CD4-positive, alpha-beta T cell treated with Interleukin-6 for 4 hours (primary cell): ENCODE results near the gene ZBBX.
A peak's percentile ranks its signal among the peaks of the same experiment; 100 is the strongest.
"Not testable (repeated sequence)": the region's sequence is repeated elsewhere in the genome, so short reads cannot be mapped to it uniquely, and the experiment has no call there.

Experiments used
- DNase-seq: peaks from one replicate; pipeline ENCODE4 v3.0.0-alpha.2; 2020; ENCODE audit warnings: mixed read lengths

The ZBBX gene, protein sequence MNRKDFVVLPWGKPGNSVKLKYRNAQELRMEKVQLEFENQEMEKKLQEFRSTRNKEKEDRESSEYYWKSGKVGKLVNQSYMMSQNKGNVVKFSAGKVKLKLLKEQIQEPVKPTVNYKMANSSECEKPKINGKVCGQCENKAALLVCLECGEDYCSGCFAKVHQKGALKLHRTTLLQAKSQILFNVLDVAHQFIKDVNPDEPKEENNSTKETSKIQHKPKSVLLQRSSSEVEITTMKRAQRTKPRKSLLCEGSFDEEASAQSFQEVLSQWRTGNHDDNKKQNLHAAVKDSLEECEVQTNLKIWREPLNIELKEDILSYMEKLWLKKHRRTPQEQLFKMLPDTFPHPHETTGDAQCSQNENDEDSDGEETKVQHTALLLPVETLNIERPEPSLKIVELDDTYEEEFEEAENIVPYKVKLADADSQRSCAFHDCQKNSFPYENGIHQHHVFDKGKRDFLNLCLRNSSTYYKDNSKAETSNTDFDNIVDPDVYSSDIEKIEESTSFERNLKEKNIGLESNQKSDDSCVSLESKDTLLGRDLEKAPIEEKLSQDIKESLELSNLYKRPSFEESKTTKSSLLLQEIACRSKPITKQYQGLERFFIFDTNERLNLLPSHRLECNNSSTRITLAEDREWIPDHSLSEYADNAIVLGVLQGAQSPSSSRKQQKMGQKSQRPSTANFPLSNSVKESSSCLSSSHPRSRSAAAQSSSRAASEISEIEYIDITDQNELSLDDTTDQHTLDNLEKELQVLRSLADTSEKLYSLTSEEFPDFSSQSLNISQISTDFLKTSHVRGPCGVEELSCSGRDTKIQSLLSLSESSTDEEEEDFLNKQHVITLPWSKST

DNA sequence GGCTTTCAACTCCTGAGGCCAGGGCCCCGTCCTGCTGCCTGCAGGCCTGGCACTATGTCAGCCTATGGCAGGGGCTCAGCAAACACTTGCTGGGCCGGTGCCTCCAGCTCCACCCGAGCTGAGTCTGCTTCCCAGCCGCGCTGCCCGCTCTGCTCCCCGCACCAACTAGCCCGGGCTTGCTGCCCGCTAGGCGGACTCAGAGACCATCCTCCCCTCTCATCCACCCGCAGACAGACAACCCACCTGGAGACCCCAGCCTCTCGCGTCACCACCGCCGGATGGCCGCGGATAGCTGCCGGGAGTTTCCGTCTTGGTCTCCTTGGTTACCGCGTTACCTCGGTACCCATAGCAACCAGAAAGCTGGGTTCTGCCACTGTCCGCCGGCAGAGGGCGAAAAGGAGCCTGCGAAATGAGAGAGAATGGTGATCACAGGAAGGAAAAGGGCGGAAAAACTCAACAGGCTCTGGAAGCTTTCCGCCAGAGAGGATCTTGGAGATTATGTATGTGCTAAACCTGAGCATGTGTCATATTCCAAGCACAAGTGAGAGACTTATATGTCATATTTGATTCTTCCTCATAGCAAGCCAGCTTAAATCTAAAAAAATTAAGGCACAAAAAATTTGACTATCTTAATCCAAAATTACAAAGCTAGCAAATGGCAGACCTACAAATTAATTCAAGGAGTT is at the start of gene ZBBX:
TSS of gene ZBBX (minus strand) at position 294 of the 686 bp plus-strand sequence. CDS start 7,396 bp downstream, outside the sequence.
- DNase-seq: peak; percentile 77

DNA sequence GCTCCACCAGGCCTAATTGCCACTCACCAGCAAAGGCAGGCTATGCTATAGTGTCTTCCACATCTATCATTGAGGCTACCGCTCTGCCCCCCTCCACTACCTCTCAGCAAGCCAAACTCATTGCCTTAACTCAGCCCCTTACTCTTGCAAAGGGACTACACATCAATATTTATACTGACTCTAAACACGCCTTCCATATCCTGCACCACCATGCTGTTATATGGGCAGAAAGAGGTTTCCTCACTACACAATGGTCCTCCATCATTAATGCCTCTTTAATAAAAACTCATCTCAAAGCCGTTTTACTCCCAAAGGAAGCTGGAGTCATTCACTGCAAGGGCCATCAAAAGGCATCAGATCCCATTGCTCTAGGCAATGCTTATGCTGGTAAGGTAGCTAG is 46.9 kb upstream of the ZBBX start:
- not testable (repeated sequence) for DNase-seq

GRCh38 chr3:167422396-167422795 is 42.3 kb upstream of the ZBBX start:
- DNase-seq: not testable (repeated sequence)

DNA sequence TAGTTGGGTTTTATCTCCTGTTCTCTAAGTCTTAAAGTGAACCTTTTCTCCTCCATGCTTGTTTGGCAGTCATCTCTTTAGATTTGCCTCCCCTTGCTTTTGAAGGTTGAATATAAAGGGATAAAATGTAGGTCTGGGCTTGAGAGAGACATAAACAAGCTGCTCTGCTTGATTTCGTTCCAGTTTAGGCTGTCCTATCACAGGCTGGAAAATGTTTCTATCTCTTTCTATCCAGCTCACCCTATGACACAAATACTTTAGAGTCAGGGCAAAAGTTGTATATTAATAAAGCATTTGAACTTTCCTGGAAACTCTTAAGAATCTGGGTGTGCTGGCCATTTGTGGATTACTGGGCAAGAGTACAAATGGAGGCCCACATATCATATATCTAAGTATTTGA is 29.5 kb upstream of the ZBBX start:
- no peak for DNase-seq

- DNase-seq: no peak
Observed at GRCh38 chr3:167406876-167407492, 26.9 kb upstream of the ZBBX start.

GRCh38 chr3:167397826-167398225 is 17.7 kb upstream of the ZBBX start:
- DNase-seq: no peak

DNA sequence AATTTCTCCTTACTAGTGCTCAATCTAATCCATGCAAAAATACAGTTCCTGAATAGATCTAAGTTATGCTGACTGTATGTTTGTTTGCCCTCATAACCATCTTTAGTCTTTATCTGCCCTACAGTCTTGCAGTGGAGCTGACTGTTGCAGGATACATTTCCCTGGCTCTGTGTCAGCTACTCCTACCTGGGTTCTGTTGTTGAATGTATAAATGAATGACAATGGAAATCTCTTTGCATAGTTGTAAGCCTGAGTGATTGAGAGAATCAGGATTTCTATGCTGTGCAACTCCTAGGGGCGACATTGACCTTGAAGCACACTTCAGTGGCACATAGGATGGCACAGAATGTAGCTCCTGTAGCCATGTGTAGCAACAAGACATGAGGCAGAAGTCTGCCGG is 16.0 kb upstream of the ZBBX start:
- DNase-seq: no peak

GRCh38 chr3:167394003-167394402 is 13.9 kb upstream of the ZBBX start:
- no peak for DNase-seq

- no peak for DNase-seq
Observed at GRCh38 chr3:167382155-167382554, 2.1 kb upstream of the ZBBX start.

- no peak for DNase-seq
Observed at GRCh38 chr3:167375478-167375877, 4.6 kb downstream of the ZBBX start.

DNA sequence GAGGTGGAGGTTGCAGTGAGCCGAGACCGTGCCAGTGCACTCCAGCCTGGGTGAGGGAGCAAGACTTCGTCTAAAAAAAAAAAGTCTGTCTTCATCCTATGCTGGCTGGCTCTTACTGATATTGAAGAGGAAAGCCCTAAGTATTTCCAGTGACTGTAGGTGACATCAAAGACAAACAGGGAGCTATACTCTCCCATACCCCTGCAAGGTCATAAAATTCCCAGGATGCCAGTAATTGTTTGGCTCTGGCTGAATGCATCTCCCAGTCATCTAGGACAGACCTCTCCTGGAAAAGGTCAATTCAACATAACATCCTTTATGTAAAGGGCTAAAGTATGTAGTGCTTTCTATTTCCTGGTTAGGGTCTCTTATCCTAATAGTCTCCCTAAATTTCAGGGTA is 8.0 kb downstream of the ZBBX start:
- DNase-seq: no peak

DNA sequence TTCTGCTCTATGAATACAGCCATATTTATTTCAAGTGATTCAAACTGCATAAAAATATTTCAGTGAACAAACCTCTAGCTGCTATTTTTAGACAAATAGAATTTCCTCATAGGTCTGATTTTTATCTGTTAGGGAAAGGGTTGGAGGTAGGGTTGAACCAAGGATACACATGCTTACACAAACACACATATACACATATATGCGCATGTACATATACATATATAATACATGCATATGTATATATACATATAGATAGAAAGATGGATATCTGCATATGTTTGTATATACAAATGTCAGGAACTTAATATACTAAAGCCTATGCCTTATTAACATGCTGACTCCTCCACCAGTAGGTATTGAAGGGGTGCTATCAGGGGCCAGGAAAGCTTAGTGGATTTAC is 18.1 kb downstream of the ZBBX start:
- no peak for DNase-seq

DNA sequence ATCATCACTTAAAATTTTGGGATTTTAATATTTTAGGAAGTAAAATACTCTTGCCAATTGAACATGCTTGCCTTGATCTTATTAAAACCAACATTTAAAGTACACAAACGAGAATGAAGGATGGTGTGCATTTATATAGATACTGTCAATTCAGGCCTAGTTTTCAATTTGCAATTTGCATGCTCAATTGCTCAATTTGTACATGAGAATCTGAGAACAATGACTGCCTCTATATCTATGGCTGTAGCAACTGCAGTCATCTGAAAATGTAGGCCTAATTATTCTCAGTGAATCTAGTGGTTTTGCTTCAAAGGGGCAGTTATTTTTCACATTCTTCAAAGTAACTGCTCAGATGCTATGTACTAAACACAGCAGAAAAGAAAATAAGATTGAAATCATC is 18.8 kb downstream of the ZBBX start:
- DNase-seq: no peak

DNA sequence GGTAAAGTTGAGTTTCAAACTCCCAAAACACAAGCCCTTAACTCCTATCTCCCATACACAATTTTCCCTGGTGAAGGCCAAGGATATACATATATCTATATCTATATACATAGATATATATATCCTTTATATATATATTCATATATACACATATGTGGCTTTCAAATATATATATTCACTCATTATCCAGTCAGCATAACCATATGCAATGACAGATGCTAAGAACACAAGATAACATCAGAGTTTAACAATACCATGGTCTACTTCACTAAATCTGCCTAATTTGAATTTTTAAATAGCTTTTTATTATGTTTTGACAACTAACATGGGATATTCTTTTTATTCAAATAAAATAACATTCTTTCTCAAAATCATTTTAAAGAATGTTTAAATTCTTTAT is 24.7 kb downstream of the ZBBX start:
- DNase-seq: no peak

GRCh38 chr3:167354751-167355150 is 25.3 kb downstream of the ZBBX start:
- DNase-seq: no peak

GRCh38 chr3:167350245-167350862 is 29.7 kb downstream of the ZBBX start:
- DNase-seq: no peak

- no peak for DNase-seq
Observed at GRCh38 chr3:167346171-167346570, 33.9 kb downstream of the ZBBX start.

DNA sequence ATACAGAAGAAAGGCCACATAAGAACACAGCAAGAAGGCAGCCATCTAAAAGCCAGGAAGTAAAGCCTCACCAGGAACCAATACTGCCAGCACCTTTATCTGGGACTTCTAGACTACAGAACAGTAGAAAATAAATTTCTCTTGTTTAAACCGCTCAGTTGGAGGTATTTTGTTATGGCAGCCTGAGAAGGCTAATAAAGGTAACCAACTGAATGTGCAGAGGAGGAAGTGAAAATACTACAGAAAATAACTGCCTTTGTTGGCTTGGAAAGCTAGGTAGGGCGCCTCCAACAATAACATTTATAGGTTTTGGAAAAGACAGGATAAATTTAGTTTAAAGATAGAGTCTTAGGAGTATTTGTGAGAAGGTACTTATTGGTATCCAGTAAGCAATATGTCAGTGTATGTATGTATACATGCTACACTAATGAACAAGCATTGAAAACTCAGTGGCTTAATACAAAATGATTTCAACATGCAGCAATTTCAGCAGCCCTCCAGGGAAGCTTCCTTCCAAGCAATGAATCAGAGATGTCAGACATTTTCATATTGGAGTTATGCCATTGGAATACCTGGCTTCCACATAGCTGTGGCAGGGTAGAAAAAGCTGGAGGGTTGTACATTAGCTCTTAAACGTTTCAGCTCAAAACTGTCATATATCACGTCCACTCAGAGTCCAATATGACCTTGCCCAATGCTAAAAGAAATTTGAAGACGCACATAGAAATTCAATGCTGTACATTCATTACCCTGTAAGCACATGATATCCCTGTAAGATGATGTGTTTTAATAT is 48.9 kb downstream of the ZBBX start:
- DNase-seq: no peak

GRCh38 chr3:167323572-167323971 is 56.5 kb downstream of the ZBBX start:
- DNase-seq: no peak

DNA sequence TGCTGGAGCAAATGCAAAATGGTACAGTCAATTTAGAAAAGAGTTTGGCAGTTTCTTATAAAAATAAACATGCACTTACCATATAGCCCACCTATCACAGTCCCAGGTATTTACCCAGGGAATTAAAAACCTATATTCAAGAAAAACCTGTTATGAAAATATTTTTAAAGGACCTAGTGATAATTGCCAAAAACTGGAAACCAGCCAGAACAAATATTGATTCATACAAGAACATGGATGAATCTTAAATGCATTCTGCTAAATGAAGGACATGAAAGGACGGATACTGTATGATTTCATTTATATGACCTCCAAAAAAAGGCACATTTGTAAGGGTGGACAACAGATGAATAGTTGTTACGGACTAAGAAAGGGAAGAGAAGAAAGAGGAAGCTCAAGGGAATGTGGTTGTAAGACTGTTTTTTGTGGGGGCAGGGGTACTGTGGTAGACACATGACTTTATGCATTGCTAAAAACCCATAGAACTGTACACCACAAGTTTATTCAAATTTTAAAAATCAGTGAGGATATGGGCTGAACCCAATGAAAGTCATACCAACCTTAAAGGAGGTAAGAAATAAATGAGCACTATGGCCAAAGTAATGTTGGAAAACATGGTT is 61.0 kb downstream of the ZBBX start:
- DNase-seq: no peak

DNA sequence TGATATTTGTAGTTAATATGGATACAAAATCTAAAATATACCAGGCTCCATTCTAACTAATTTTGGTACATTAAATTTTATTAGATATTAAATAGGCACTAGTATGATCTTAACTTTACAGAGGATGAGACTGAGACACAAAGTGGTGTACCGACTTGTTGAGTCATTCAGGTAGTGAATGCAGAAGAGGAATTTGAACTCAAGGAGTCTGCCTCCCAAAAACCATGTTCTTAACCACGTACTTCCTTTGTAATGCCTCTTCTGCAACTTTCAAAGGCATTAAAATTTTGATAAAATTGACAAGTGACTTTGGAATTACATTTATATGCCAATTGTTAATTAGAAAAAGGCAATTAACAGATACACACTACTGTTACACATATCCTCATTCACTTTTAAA is 61.8 kb downstream of the ZBBX start:
- DNase-seq: no peak
